GM19099 (cell line): ENCODE results near the gene CD247.
A peak's percentile ranks its signal among the peaks of the same experiment; 100 is the strongest.

ENCODE experiments used
- POLR2A ChIP-seq: IDR thresholded peaks from 3 replicates; pipeline ENCODE4 v1.6.1; 2011; ENCODE audit warnings: low read depth; ENCODE audit not compliant: insufficient read length; ENCODE audit errors: extremely low read depth

Gene CD247

DNA sequence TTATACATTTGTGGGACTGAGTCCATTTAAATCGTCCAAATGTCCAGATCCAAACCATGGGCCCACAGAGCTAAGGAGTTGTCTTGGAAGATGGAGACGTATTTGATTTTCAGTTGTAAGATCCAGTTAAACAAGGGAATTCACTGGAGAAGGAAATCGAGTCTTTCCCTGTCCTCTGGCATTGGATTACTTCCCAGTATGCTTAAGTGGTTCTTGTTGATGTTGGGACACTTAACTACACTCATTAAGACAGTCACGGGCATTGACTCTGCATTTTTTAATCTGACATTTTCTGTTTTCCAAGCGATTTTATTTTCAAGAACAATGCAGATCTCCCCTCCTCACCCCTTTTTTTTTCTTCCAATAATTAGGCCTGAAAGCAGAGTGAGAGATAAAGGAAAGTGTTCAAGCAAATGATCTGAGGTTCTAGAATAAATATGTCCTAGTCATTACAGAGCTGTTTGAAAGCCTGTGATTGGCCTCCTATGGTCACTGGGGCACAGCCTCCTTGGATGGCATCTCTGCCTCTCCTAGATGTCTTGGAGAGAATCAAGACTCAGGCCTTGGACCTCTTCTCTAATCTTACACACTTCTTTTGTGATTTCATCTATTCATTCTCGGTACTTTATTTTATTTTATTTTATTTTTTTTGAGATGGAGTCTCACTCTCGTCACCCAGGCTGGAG, 48.9 kb downstream of the CD247 start:
- no peak for TF ChIP-seq POLR2A

GRCh38 chr1:167467752-167468151, 50.6 kb downstream of the CD247 start:
- TF ChIP-seq POLR2A: no peak

DNA sequence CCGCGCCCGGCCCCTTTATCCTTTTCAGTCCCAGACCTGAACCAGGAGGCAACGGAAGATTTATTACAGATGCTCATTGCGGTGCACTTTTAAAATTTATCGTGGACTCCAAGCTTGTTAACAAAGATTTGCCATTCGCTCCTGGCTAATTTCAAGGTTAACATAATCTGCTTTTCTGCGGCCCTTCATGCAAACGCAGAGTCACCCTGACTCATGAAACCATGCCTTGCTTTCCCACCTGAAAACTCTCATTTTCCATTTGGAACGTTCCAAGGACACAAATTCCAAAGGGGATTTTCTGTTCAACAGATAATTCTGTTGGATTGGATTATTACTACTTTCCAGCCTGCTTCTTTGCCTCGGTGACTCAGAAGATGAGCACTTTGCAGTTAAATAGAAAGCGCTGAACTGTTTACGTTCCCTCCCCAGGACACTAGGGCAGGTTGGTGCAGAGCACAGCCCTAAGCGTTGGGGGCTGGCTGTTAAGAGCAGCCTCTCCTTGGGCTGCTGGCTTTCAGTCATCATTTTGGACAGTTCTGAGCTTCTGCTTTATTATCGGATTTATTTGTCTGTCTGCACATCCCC, 51.1 kb downstream of the CD247 start:
- no peak for TF ChIP-seq POLR2A

- TF ChIP-seq POLR2A: no peak
Observed at GRCh38 chr1:167465743-167466142, 52.6 kb downstream of the CD247 start.

- no peak for TF ChIP-seq POLR2A
Observed at GRCh38 chr1:167465018-167465417, 53.3 kb downstream of the CD247 start.

- no peak for TF ChIP-seq POLR2A
Observed at GRCh38 chr1:167463875-167464575, 54.3 kb downstream of the CD247 start.

DNA sequence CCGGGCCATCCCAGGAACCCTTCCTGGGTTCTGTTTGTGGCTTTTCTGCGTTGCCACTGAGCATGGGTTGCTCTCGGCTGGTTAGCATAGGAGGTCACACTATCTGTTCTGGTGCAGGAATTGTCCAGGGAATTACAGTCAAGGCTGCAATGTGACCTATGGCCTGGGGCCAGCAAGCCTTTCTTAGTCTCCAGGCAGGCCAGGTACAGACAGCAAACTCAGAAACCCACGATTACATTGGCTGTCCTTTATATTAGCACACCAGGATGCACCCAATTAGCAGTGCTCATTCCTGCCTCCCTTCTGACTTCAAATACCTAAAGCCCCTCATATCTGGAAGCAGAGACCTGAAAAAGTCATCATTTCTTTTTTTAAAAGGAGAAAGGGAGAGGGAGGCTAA, 55.2 kb downstream of the CD247 start:
- no peak for TF ChIP-seq POLR2A

DNA sequence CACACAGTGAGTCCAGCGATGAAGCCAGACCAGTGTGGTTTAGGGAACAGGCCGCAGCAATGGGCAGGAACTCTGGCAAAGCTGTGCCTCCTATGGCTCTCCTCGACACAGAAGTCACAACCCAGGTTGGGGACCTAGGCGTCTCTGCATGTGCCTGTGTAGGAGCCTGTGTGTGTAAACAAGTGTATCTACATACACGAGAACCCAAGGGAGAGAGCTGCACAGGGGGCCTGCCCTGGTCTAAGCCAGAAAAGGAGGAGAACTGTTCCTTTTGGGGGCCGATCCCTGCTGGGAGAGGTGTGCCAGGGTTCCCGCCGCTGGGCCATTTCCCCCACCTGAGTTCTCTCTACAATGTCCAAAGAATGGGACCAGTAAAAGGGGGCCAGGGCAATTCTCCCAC, 56.0 kb downstream of the CD247 start:
- TF ChIP-seq POLR2A: no peak

- no peak for TF ChIP-seq POLR2A
Observed at GRCh38 chr1:167460836-167461235, 57.5 kb downstream of the CD247 start.

- no peak for TF ChIP-seq POLR2A
Observed at GRCh38 chr1:167457936-167458584, 60.3 kb downstream of the CD247 start.

DNA sequence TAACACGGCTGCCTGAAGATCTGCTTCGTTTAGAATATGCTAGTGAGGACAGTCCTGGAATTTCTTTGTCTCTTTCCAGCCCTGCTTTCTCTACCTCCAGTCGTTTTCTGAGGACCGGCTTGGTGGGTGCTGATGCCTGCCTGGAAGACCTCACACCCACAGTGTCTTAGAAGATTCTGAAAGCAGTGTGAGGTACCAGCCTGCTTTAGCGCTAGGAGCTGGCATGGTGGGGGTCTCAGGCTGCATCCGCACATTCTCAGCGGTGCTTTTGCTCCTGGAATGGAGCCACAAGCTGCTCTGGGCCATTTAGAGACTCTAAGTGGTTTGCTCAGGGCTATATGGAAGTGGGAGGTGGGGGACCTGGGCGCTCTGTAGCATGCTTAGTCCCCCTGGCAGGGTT, 61.4 kb downstream of the CD247 start:
- TF ChIP-seq POLR2A: no peak

GRCh38 chr1:167456524-167456923, 61.8 kb downstream of the CD247 start:
- no peak for TF ChIP-seq POLR2A

DNA sequence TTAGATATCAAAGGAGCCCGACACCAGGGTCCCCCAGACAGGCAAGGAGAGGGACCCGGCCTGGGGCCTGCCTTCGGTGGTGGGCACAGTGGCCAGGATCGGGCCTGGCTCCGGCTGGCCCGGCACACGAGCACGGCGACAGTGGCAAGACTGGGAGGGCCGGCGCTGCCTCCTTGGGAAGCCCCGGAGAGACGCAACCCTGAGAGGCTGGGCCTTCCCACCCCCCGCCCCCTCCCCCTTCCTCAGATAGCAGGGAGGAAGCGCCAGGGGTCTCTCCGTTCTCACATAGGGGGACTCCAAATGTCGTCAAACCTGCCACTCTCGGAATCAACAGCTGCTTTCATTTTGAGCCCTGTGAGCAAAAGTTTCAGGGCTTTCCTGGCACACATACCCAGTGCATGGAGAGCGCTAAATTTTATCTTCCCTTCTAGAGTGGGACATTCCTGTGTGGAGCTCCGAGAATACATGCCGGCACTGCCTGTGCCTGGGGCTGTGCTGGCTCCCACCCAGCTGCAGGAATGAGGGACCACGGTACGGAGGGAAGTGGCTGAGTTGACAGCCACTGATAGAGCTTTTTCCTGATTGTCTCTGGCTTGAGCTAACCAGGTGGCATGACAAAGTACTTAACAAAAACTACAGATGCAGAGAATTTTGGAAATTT, 62.4 kb downstream of the CD247 start:
- TF ChIP-seq POLR2A: peak; percentile 39

- TF ChIP-seq POLR2A: peak; percentile 35
Observed at GRCh38 chr1:167454894-167455785, 63.2 kb downstream of the CD247 start.
